Measurements from ENCODE around the gene KDSR. TPM values are rescaled to one million over a fixed set of nuclear protein-coding genes. Genes with fewer than 3 reads are reported as not detected.

KDSR gene
- total RNA-seq, 4 donors from 2014 or later = 13.1 to 37.2 (median 28.3) TPM

DNA sequence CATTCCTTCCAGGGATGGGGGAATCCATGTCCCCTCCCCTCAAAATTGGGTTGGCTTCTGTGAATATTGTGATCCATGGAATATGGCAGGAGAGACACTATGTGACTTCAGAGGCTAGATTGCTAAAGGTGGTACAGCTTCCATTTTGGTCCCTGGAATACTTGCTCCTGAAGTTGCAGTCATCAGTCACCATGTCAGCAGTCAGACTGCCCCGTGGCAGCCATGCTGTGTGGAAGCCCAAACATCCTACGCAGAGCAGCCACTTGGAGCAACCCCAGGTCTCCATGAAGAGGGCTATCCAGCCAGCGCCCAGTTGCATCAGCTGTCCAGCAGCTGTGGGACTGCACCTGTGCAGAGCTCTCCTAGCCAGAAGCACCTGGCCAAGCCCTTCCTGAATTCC is 15.8 kb upstream of the KDSR start:
- Histone ChIP-seq H3K9me3 (no peaks in the 10 kb centered on the region), H3K4me3 (no peak overlapping the region), H3K36me3 (no peaks in the 10 kb centered on the region), H3K27me3 (no peaks in the 10 kb centered on the region), H3K4me1 (peaks cover 0 to 5% (median 0%) of the 10 kb centered on the region in 4 donors), H3K27ac (no peak overlapping the region)
- no peak for TF ChIP-seq EP300 (IDR thresholded peaks at IDR 0.05; ENCODE audit: low read depth)
- TF ChIP-seq, protein P1, sequence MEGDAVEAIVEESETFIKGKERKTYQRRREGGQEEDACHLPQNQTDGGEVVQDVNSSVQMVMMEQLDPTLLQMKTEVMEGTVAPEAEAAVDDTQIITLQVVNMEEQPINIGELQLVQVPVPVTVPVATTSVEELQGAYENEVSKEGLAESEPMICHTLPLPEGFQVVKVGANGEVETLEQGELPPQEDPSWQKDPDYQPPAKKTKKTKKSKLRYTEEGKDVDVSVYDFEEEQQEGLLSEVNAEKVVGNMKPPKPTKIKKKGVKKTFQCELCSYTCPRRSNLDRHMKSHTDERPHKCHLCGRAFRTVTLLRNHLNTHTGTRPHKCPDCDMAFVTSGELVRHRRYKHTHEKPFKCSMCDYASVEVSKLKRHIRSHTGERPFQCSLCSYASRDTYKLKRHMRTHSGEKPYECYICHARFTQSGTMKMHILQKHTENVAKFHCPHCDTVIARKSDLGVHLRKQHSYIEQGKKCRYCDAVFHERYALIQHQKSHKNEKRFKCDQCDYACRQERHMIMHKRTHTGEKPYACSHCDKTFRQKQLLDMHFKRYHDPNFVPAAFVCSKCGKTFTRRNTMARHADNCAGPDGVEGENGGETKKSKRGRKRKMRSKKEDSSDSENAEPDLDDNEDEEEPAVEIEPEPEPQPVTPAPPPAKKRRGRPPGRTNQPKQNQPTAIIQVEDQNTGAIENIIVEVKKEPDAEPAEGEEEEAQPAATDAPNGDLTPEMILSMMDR (IDR thresholded peaks at IDR 0.05) = no peak
- TF ChIP-seq POLR2A (IDR thresholded peaks at IDR 0.05) = no peak
- TF ChIP-seq POLR2AphosphoS5 (IDR thresholded peaks at IDR 0.05) = no peak
- intact Hi-C loops (cut with DNase I; ENCODE audit: low total_unique reads) (no loop called here), in situ Hi-C loops (cut with MboI; ENCODE audit: low pct_ligation_motif_present in 1 of 4, low pct_unique_long_range_greater_than_20kb in 1 of 4, low sequenced_read_pairs in 3 of 4) (no loop called here)
- DNase-seq = no peak
- WGBS, 2 donors (ENCODE audit: low coverage in 1 of 2) = 94% methylated on average over 3 of the region's 3 CpGs; no CpG with 5 or more reads in 1 of the 2 donors

DNA sequence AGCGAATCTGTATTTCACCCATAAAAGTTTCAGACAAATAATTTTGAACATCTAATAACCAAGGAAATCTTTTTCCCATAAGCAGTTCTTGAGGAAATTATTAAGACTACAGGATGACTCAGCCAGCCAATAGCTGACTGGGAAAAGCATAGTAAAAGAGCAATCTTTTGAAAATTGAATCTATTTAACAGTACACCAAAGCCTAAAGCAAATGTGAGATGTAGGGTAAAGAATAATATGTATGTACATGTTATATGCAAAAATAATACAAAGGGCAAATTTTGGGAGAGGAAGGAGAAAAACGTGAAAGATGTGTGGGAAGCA is 12.6 kb upstream of the KDSR start:
- DNase-seq = no peak
- H3K36me3 ChIP-seq = no peaks in the 10 kb centered on the region
- H3K4me3 ChIP-seq = no peak overlapping the region
- H3K27ac ChIP-seq = no peak overlapping the region
- H3K4me1 ChIP-seq = peaks cover 0 to 5% (median 0%) of the 10 kb centered on the region in 4 donors
- no peaks in the 10 kb centered on the region for H3K27me3 ChIP-seq
- intact Hi-C loops (cut with DNase I; ENCODE audit: low total_unique reads) (no loop called here), in situ Hi-C loops (cut with MboI; ENCODE audit: low pct_ligation_motif_present in 1 of 4, low pct_unique_long_range_greater_than_20kb in 1 of 4, low sequenced_read_pairs in 3 of 4) (no loop called here)
- 69 to 86% methylated on average over 2 of the region's 2 CpGs for WGBS, 2 donors (ENCODE audit: low coverage in 1 of 2)
- no peaks in the 10 kb centered on the region for H3K9me3 ChIP-seq
- no peak for TF ChIP-seq POLR2A (IDR thresholded peaks at IDR 0.05)

DNA sequence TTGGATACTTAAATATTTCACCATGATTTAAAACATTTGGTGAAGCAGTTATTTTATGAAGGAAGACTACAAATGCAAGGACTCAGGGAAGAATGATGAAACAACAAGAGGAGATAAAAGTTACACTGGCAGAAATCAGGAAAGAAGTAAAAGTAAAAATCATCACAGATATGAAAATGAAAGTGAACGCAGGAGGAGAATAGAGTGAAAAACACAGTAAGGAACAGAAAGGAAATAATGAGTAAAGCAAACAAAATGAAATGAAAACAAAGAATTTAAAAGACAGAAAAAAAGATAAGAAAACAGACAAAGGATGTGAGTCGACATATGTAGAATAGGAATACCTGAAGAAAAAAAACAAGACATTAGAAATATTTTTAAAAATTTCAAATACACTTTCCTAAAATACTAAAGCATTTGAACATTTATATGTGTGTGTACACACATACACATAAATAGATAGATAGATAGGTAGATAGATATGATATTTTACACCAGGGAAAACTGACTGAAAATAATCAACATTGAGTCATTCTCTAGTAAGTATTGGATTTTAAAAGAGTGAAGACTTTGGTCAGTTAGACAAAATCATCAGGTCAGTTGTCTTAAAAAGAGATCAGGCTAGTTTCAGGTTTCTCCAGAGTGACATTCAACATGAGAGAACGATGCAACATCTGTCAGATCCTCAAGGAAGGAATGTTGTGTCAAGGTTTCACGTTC is 12.1 kb upstream of the KDSR start:
- no peak for TF ChIP-seq EP300 (IDR thresholded peaks at IDR 0.05; ENCODE audit: low read depth)
- TF ChIP-seq, protein P1 (IDR thresholded peaks at IDR 0.05) = no peak
- no peak for TF ChIP-seq POLR2AphosphoS5 (IDR thresholded peaks at IDR 0.05)
- no peak for TF ChIP-seq POLR2A (IDR thresholded peaks at IDR 0.05)
- Histone ChIP-seq H3K9me3 (no peaks in the 10 kb centered on the region), H3K27ac (no peak overlapping the region), H3K4me3 (no peak overlapping the region), H3K36me3 (no peaks in the 10 kb centered on the region), H3K27me3 (no peaks in the 10 kb centered on the region), H3K4me1 (peaks cover 0 to 5% (median 0%) of the 10 kb centered on the region in 4 donors)
- WGBS, 2 donors (ENCODE audit: low coverage in 1 of 2) = 50 to 63% methylated on average over 4 of the region's 4 CpGs
- in situ Hi-C loops (cut with MboI; ENCODE audit: low pct_ligation_motif_present in 1 of 4, low pct_unique_long_range_greater_than_20kb in 1 of 4, low sequenced_read_pairs in 3 of 4) = no loop called here
- no peak for DNase-seq
- intact Hi-C loops (cut with DNase I; ENCODE audit: low total_unique reads) = no loop called here

DNA sequence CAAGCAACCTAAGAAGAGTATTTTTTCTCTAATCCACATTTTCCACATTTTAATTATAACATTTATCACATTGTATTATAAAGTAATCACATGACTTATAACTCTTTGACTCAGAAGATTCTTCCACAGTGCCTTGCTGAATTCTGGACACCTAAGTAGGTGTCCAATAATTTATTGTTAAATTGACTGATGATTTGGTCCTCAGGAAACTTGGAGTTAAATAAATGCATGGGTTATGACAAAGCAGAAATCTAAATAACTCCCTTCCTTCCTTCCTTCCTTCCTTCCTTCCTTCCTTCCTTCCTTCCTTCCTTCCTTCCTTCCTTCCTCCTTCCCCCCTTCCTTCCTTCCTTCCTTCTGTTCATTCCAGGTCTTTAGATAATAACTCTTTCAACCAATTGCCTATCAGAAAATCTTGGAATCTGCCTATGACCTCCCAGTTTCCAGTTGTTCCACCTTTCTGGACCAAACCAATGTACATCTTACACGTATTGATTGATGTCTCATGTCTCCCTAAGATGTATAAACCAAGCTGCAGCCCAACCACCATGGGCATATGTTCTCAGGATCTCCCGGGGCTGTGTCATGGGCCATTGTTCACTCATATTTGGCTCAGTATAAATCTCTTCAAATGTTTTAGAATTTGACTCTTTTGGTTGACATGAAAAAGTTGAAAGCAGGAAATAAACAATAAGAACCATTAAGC is 10.4 kb upstream of the KDSR start:
- intact Hi-C loops (cut with DNase I; ENCODE audit: low total_unique reads) = no loop called here
- no peak for DNase-seq
- no peaks in the 10 kb centered on the region for H3K36me3 ChIP-seq
- no peak overlapping the region for H3K4me3 ChIP-seq
- peaks cover 0 to 5% (median 0%) of the 10 kb centered on the region in 4 donors for H3K4me1 ChIP-seq
- no peaks in the 10 kb centered on the region for H3K27me3 ChIP-seq
- in situ Hi-C loops (cut with MboI; ENCODE audit: low pct_ligation_motif_present in 1 of 4, low pct_unique_long_range_greater_than_20kb in 1 of 4, low sequenced_read_pairs in 3 of 4) = no loop called here
- TF ChIP-seq POLR2AphosphoS5 (IDR thresholded peaks at IDR 0.05) = no peak
- no peak for TF ChIP-seq POLR2A (IDR thresholded peaks at IDR 0.05)
- TF ChIP-seq, protein P1 (IDR thresholded peaks at IDR 0.05) = no peak
- TF ChIP-seq EP300 (IDR thresholded peaks at IDR 0.05; ENCODE audit: low read depth) = no peak
- H3K9me3 ChIP-seq = no peaks in the 10 kb centered on the region
- H3K27ac ChIP-seq = no peak overlapping the region
- WGBS, 2 donors (ENCODE audit: low coverage in 1 of 2) = 79 to 94% methylated on average over 2 of the region's 2 CpGs
